Measurements from ENCODE around the gene ASCL1.

ASCL1 gene

DNA sequence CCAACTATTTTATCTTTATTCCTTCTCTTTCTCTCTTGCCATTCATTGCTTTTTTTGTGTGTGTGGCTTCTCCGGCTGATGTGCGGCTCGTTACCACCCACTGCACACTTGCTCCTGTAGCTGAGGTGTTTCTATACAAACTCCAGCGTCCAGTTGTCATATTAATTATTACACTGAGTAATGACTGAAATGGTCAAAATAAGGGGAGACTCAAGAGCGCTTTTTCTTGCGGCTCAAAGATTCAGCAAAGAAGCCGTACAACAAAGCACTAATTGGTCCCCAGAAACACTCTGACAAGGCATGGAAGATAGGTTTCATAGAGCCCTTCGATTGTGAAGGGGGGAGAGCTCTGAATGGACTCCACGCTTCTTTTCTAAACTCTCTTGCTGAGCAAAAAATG is 5.6 kb upstream of the ASCL1 start:
- no peak for DNase-seq (ENCODE audit: low read depth)

DNA sequence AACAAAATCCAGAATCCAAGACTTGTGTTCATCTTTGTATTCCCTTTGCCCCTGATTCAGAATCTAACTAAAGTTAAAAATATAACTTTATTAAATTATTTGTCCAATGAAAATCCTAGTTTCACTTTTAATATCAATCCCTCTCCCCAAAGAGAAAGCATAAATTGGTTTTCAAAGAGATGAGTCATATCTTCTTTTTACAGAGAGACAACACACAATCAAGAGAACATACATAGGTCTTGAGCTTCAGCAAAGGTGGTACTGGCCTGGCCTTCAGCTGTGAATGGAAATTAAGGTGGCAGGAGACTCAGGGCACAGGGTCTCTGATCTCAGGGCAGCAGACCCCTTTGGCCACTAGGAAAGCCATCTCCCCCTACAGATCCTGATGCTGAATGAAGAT is 4.3 kb upstream of the ASCL1 start:
- DNase-seq (ENCODE audit: low read depth): no peak

DNA sequence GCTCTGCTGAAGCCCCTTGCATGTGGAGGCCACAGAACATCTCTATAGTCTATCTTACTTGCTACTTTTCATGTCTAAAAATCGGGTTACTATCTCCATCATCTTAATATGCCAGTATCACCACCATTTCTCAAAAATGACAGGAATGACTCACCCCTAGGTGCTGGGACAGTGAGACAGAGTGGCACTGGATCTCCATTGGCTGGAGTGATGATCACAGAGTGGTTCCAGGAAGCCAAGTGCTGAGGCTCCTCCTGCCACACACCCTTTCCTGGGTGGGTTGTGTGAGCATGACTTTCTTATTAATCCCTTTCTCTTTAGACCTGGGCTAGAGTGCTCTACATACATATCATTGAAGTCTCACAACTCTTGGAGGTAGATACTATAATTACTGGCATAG is 3.3 kb upstream of the ASCL1 start:
- no peak for DNase-seq (ENCODE audit: low read depth)

DNA sequence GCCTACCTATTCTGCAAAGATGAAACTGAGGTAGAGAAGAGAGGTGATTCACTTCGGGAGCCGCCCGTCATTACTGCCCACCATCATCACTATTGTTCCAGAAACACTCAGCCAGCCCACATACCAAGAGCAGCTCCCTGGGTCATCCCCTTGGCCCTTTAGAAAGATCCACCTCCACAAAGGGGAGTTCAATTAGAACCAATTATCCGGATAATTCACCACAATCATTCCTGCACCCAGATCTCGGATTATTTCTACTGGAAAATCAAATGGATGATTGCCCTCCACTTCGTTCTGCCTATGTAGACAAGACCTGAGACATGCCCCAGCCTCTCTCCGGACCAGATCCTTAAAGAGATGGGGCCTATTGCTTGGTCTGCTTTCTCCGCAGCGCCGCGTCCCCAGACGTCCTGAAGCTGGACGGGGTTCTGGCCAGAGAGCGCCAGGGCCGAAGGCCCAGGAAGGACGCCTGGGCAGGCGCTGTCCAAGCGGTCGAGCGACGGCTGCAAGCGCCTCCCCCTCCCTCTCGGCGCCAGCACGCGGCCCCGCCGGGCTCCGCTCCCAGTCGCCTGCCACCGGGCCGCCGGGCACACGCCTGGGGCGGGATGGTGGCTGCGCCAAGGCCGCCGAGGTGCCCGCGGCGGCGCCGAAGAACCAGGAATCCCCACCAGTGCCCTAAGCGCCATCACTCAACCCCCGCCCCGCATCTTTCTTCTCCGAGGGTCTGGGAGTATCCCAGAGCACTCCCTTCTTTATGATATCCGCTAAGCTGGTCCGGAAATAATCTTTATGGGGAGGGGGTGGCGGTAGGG is 1.3 kb upstream of the ASCL1 start:
- no peak for DNase-seq (ENCODE audit: low read depth)

DNA sequence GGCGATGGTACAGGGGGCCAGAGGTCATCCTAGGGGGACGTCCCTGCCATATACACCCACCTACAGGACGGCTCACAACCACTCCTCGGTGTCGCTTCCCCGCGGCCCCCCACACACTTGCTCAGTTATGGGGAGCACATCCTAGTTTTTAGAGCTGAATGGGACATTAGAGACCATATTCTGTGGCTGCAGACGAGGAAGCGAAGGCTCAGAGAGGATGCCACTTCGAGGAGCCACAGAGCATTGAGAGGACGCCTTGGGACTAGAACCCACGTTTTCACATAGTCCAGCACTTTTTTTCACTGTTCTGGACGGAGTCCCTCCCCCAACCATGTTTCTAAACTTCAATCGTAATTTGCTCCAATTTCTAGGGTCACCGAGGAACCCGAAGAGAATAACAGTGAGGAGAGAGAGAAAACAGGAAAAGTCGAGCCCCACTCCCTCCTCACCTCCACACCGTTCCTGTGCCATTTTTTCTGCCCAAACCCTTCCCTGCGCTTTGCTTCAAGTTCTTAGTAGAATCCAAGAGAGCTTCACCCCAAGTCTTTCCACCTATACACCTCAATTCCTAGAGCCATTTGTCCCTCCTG is 641 bp upstream of the ASCL1 start:
- no peak for DNase-seq (ENCODE audit: low read depth)

DNA sequence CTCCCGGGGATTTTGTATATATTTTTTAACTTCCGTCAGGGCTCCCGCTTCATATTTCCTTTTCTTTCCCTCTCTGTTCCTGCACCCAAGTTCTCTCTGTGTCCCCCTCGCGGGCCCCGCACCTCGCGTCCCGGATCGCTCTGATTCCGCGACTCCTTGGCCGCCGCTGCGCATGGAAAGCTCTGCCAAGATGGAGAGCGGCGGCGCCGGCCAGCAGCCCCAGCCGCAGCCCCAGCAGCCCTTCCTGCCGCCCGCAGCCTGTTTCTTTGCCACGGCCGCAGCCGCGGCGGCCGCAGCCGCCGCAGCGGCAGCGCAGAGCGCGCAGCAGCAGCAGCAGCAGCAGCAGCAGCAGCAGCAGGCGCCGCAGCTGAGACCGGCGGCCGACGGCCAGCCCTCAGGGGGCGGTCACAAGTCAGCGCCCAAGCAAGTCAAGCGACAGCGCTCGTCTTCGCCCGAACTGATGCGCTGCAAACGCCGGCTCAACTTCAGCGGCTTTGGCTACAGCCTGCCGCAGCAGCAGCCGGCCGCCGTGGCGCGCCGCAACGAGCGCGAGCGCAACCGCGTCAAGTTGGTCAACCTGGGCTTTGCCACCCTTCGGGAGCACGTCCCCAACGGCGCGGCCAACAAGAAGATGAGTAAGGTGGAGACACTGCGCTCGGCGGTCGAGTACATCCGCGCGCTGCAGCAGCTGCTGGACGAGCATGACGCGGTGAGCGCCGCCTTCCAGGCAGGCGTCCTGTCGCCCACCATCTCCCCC is 777 bp downstream of the ASCL1 start:
- DNase-seq (ENCODE audit: low read depth): no peak

DNA sequence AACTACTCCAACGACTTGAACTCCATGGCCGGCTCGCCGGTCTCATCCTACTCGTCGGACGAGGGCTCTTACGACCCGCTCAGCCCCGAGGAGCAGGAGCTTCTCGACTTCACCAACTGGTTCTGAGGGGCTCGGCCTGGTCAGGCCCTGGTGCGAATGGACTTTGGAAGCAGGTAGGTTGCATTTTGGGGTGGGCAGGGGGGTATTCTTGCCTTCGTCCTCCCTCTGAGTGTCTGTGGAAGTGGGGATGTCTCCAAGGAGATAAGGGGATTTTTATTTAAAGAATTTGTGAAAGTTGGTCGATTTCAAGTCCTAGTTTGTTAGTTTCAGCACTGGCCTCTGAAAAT is 1.3 kb downstream of the ASCL1 start:
- no peak for DNase-seq (ENCODE audit: low read depth)

DNA sequence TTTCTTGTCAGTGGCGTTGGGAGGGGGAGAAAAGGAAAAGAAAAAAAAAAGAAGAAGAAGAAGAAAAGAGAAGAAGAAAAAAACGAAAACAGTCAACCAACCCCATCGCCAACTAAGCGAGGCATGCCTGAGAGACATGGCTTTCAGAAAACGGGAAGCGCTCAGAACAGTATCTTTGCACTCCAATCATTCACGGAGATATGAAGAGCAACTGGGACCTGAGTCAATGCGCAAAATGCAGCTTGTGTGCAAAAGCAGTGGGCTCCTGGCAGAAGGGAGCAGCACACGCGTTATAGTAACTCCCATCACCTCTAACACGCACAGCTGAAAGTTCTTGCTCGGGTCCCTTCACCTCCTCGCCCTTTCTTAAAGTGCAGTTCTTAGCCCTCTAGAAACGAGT is 1.9 kb downstream of the ASCL1 start:
- DNase-seq (ENCODE audit: low read depth): no peak

DNA sequence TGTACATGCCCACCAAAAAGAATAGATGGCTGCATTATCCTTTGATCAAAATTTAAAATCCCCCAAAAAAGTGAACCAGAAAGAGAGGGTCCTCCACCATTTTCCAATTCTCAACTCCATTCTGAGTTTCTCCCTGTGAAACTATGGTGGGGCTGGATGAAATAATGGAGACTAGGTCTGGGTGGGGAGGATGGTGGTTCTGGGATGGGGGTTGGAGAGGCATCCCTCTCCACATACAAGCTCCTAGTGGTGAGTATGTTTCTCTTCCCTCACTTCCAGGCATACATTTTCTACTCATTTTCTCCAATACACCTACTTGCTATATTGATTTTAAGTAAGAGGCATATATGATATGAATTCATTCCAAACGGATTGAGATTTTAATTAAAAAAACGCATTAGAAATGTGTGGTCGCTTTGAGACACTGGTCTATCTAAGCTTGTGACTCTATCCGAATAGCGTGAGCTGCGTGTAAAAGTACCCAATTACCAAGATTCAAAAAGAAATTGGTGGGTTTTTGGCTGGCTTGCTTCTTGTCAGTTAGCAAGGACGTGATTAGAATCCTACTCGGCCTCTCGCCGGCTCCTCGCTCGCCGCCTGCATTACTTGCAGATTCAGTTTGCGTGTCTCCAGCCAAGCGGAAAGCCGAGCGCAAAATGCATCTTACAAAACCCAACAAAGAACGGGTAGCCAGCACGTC is 3.4 kb downstream of the ASCL1 start:
- DNase-seq (ENCODE audit: low read depth): no peak

DNA sequence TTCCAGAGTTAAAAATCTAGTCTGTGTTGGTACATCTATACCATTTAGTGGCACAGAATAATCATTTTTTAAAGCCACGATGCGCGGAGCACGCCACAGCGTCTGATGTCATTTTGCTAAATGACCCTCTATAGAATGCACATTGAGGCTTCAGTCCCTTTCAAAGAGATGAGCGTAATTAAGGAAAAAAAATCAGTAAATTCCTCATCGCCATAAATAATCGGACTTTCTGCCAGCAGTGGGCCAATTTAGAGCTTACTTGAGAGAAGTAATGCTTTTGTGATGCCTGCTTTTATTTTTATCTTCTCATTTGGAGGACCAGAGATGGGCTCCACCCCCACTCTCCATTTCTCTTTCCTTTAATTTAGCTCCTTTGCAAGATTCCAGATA is 4.0 kb downstream of the ASCL1 start:
- no peak for DNase-seq (ENCODE audit: low read depth)

DNA sequence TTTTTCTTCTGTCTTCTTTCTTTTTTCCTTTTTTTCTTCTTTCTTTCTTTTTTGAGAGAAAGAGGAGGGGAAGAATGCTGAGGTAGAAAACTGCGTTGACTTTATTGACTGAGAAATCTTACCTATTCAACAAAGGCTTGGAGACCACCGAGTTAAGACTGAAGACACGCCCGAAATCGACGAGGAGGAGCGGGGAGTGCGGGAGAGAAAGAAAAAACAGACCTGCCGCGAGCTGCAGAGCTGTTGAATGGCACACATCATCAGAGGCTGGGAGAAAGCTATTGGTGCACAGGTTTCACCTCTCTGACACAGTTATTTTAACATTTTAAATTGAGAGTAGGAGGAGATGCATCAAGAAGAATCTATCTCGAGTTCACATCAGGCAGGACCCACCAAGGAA is 5.1 kb downstream of the ASCL1 start:
- DNase-seq (ENCODE audit: low read depth): no peak

DNA sequence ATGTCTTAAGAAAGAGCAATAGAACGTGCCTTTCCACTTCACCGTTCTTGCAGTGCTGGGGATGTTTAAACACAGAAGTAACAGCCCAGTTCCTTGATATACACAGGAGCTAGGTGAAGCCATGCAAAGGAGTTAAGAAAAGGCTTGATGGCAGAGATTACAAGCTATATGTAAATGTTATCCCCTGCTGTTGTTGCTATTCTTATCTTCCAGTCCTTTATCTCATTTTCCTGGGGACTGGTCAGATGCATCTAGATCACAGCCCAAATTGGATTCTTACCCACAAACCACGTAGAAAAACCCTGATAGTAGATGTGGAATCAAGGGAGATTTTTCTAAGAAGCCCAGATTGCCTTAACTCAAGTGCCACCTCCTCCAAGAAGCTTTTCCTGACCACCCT is 5.5 kb downstream of the ASCL1 start:
- DNase-seq (ENCODE audit: low read depth): no peak

DNA sequence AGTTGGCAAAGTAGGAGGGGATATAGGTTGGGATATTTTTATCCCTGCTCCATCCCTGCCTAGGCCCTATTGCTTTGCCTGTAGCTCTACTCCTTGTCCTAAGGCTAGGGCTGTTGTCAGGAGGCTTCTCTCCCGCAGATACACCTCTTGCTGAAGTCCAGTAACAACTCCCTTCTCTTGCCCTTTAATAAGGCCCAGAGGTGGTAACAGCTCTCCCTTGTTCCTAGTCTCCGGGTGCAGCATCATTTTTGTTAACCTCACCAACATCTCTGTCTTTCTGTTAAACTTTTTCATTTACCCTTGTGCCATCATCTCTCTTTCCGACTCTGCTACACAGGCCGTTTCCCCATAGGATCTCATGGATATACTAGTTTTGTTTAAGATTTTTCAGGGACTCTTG is 6.3 kb downstream of the ASCL1 start:
- no peak for DNase-seq (ENCODE audit: low read depth)

DNA sequence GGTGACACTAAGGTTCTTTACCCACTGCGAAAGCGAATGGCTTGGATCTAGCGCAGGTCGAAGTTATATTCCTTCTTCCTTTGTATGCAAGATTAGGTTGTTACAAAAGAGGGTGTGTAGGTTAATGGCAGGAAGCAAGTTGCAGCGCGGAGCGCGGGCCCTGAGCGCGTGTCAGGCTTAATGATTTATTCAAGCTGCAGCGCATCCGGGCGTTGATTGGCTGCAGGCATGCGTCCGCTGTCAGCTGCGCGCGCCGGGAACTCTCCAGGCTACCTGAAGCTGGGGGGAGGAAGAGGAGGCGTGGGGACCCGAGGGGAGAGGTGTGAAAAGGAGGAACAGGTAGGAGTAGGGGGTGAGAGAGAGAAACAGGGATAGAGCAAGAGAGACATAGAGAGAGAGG is 7.4 kb downstream of the ASCL1 start:
- no peak for DNase-seq (ENCODE audit: low read depth)

DNA sequence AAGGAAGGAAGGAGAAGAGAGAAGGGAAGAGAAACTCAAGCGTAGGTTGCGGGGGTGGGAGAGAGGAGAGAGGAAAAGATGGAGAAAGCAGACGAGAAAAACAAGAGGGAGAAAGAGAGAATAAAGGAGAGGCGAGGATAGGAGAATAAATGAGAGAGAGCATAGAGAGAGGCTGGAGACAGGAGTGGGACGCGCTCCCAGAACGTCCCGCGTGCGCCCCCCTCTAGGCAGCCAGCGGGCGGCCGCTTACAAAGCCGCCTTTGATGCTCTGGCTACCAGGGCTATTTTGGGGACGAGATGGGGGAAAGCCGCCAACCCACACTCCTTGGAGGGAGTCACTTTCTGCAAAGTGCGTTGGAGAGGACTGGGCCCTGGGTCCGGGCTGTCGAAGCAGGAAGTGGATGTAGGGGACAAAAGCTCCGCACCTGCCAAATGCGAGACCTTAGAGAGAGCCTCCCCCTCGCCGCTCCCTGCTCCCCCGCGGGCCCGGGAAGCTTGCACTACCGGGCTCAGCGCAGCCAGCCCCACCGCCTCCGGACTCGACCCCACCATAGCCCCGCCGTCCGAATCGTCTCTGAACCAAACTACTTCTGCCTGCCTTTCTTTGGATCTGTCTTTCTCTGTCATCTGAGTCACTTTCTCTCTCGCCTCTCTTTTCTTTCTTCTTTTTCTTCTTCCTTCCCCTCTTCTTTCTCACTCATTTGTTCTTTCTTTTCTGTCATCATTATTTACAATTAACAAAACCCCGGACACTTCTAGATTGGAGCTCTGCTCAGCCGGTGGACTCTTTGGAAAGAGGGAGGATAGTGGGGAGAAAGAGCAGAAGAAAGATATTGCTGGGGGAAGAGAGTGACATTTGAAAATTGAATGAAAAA is 8.0 kb downstream of the ASCL1 start:
- no peak for DNase-seq (ENCODE audit: low read depth)

DNA sequence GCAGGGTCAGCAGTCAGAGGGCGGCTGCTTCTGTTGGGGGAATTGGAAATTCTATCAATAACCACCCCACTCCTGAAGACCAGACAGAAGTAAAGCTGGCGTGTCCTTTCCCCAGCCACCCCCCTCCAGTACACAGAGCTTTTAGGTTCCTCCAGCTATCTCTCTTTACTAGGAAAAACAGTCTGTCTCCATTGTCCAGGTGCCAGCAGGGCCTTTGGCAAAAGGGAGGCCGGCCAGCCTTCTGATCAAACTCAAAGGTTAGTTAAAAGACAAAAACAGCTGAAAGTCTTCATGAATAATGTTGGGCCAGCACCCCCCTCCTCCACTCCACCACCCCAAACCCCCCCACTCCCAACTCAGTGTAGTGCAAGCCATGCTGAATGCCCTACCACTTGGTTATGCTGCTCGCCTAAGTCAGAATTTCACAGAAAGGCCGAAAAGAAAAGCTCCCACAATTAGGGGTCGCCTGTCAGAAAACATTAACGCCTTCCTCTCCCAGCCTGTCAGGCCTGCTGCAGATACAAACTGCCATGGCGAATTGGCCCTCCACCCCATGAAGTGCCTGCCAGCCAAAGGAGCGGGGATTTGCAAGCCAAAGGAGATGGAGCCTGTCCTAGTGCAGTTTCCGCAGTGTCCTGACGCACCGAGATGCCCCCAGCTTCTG is 8.9 kb downstream of the ASCL1 start:
- no peak for DNase-seq (ENCODE audit: low read depth)

DNA sequence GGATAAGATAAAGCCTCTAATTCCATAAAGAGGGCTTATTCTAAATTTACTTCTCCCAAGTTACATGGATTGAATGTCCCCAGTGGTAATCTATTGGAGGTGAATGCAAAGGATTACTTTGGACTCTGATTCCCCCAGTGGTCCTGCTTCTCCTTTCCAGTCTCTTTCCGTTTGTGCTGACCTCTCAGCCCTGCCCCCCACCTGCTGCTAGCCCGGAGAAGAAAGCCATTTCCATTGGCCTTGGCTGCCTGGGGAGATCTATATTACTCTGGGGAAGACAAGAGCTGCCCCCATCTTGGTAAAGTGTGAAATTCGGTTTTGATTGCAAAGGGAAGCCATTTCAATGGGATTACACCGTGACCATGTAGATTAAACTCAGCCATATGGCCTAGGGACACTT is 13.3 kb downstream of the ASCL1 start:
- DNase-seq (ENCODE audit: low read depth): no peak

DNA sequence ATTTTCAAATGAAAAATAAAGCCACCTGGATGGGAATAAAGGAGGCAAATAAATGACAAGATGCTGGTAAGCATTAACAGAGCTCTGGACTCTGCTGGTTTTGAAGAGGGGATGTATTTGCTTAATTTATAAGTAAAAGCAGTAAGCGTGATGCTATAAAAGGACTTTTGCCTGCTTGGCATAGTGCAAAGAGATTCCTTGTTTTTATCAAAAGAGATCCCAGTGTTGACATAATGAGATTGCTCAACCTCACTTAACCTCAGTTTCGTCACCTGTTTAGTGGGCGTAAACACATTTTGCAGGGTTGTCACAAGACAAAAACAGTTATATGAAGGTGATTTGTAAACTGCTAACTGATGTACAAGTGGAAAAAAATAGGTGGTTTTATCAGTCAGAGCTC is 13.8 kb downstream of the ASCL1 start:
- DNase-seq (ENCODE audit: low read depth): no peak

DNA sequence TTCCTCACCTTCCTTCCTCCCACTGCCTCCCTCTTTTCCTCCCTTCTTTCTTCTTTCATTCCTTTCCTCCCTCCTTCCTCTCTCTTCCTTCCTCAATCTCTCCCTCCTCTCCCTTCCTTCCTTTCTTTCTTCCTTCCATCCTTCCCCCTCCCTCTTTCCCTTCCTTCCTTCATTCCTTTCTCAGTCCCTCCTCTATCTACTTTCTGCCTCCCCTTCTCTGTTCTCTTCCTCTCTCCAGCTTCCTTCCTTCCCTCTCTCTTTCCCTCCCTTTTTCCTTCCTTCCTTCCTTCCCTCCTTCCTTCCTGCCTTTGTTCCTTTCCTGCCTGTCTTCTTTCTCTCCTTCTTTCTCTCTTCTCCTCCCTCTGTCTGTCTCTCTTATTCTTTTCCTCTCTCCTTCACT is 16.1 kb downstream of the ASCL1 start:
- DNase-seq (ENCODE audit: low read depth): no peak

DNA sequence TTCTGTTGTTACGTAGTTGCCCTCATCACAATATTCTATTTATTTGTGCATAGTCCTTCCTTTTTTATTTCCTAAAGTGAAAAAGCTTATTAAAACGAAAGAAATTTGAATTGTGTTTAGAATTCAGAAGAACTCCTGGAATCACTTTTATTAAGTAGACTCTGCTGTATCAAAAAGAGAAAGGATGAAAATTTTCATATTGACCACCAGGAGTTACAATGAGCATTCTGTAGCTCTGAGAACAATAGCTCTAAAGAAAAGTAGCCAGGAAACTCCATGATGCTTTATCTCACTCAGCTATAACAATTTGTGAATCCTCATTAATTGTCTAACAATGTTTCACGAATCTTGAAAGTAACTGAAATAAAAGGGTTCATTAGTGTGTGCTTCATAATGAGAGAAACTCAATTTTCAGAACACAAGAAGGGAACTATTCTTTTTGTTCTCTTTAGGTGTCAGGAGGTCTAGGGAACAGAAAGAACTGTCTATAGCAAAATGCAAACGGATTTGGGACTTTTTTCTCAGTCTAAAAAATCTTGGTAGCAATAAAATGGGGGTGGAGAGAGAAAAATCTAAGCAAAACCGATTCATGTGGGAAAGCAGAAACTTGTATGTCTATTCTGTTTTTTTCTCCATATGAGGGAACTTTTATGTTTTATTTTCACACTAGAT is 19.3 kb downstream of the ASCL1 start:
- no peak for DNase-seq (ENCODE audit: low read depth)
